GM23338 (cell line): ENCODE data around the gene KCNAB2. TPM values are rescaled to one million over a fixed set of nuclear protein-coding genes. Genes with fewer than 3 reads are reported as not detected.

Experiments
- ATAC-seq: fragments of 200-7000 bp; cut with Tn5 transposase; 3 replicates; pipeline ENCODE4 v1.9.1; 2020
- DNase-seq: peaks from one replicate; pipeline ENCODE4 v3.0.0-alpha.2; 2015; ENCODE audit warnings: low spot score
- H2AFZ ChIP-seq: fragments of 200-600 bp; sonication (generic); 2 replicates; pipeline ENCODE4 v1.8.0; 2016; ENCODE audit warnings: antibody characterized with exemption, mild to moderate bottlenecking, moderate library complexity
- H3F3A ChIP-seq: fragments of 200-600 bp; sonication (generic); replicated peaks from 2 replicates; pipeline ENCODE4 v1.8.0; 2017; ENCODE audit warnings: antibody characterized with exemption, mixed run types, low read depth
- H3K27ac ChIP-seq: fragments of 200-600 bp; sonication (generic); 2 replicates; pipeline ENCODE4 v1.6.1; 2016; ENCODE audit warnings: low read depth
- H3K27me3 ChIP-seq: fragments of 200-600 bp; sonication (generic); 2 replicates; pipeline ENCODE4 v1.8.0; 2016; ENCODE audit warnings: mild to moderate bottlenecking, mixed run types, moderate library complexity; ENCODE audit not compliant: insufficient read depth
- H3K36me3 ChIP-seq: fragments of 200-600 bp; sonication (generic); 2 replicates; pipeline ENCODE4 v1.8.0; 2016; ENCODE audit warnings: mild to moderate bottlenecking; ENCODE audit not compliant: insufficient read depth
- H3K4me1 ChIP-seq: fragments of 200-600 bp; sonication (generic); 2 replicates; pipeline ENCODE4 v1.8.0; 2016; ENCODE audit warnings: mild to moderate bottlenecking, moderate library complexity; ENCODE audit not compliant: insufficient read depth
- H3K4me2 ChIP-seq: fragments of 200-600 bp; sonication (generic); 2 replicates; pipeline ENCODE4 v1.7.1; 2017; ENCODE audit warnings: mixed run types
- H3K4me3 ChIP-seq: fragments of 200-600 bp; sonication (generic); 2 replicates; pipeline ENCODE4 v1.6.1; 2016; ENCODE audit warnings: mixed run types
- H3K79me2 ChIP-seq: fragments of 200-600 bp; sonication (generic); replicated peaks from 2 replicates; pipeline ENCODE4 v1.8.0; 2017; ENCODE audit warnings: mild to moderate bottlenecking; ENCODE audit not compliant: insufficient read depth
- H3K9me2 ChIP-seq: fragments of 200-600 bp; sonication (generic); 2 replicates; pipeline ENCODE4 v1.8.0; 2017; ENCODE audit not compliant: insufficient read depth
- H4K20me1 ChIP-seq: fragments of 200-600 bp; sonication (generic); replicated peaks from 2 replicates; pipeline ENCODE4 v1.8.0; 2017; ENCODE audit warnings: mild to moderate bottlenecking; ENCODE audit not compliant: insufficient read depth
- H3K27ac Mint-ChIP-seq: 2 replicates; pipeline ENCODE4 v1.8.0; 2020; ENCODE audit warnings: inconsistent platforms, mild to moderate bottlenecking, moderate library complexity, mixed read lengths
- H3K27me3 Mint-ChIP-seq: 3 replicates; pipeline ENCODE4 v1.8.0; 2022; ENCODE audit warnings: low read depth, mild to moderate bottlenecking, moderate library complexity, mixed read lengths, inconsistent platforms; ENCODE audit not compliant: insufficient read depth, poor library complexity
- H3K36me3 Mint-ChIP-seq: 3 replicates; pipeline ENCODE4 v1.8.0; 2021; ENCODE audit warnings: low read depth, mild to moderate bottlenecking, inconsistent platforms, moderate library complexity, mixed read lengths
- H3K4me1 Mint-ChIP-seq: 3 replicates; pipeline ENCODE4 v1.8.0; 2020; ENCODE audit warnings: mild to moderate bottlenecking, inconsistent platforms, mixed read lengths
- H3K4me3 Mint-ChIP-seq: 3 replicates; pipeline ENCODE4 v1.8.0; 2021; ENCODE audit warnings: moderate library complexity, mild to moderate bottlenecking, inconsistent platforms, mixed read lengths
- H3K9me3 Mint-ChIP-seq: 3 replicates; pipeline ENCODE4 v1.8.0; 2020; ENCODE audit warnings: moderate library complexity, mild to moderate bottlenecking, inconsistent platforms, mixed read lengths
- CREB1 ChIP-seq: fragments of 250-450 bp; sonication (Bioruptor Pico); IDR thresholded peaks from 2 replicates; pipeline ENCODE4 v1.5.0; 2020; ENCODE audit warnings: low read depth, mild to moderate bottlenecking, moderate library complexity
- EZH2 ChIP-seq: fragments of 200-600 bp; sonication (generic); IDR thresholded peaks from one replicate; pipeline ENCODE4 v1.8.0; 2017; ENCODE audit warnings: antibody characterized with exemption, mild to moderate bottlenecking, low read depth; ENCODE audit not compliant: unreplicated experiment
- EZH2phosphoT487 ChIP-seq: fragments of 200-600 bp; sonication (generic); IDR thresholded peaks from one replicate; pipeline ENCODE4 v1.8.1; 2018; ENCODE audit warnings: antibody characterized with exemption; ENCODE audit not compliant: unreplicated experiment
- JUNB ChIP-seq: IDR thresholded peaks from one replicate; pipeline ENCODE4 v1.6.1; 2016; ENCODE audit warnings: antibody characterized with exemption; ENCODE audit not compliant: unreplicated experiment
- NANOG ChIP-seq: IDR thresholded peaks from 2 replicates; pipeline ENCODE4 v1.6.1; 2016; ENCODE audit warnings: antibody characterized with exemption, borderline replicate concordance
- POLR2AphosphoS5 ChIP-seq: IDR thresholded peaks from 2 replicates; pipeline ENCODE4 v1.6.1; 2016; ENCODE audit warnings: antibody characterized with exemption, low read depth
- ZNF114 ChIP-seq: fragments of 250-450 bp; sonication (Bioruptor Pico); IDR thresholded peaks from 2 replicates; pipeline ENCODE4 v1.5.0; 2020; ENCODE audit warnings: mild to moderate bottlenecking, moderate library complexity
- ZNF331 ChIP-seq: fragments of 250-450 bp; sonication (Bioruptor Pico); IDR thresholded peaks from 2 replicates; pipeline ENCODE4 v1.5.0; 2020; ENCODE audit warnings: low read depth, mild to moderate bottlenecking, moderate library complexity
- polyA plus RNA-seq: library from polyadenylated mRNA; unstranded; fragments of >200 nt; fragmentation: Nextera tagmentation; extraction: Ambion mirVana; gene quantifications from 2 replicates; pipeline ENCODE4 v1.2.1, GENCODE V29; 2016
- total RNA-seq: library from RNA; depleted of rRNA; stranded (reverse); fragments of >200 nt; shearing (Covaris generic); gene quantifications from 2 replicates; pipeline ENCODE4 v1.2.3, GENCODE V29; 2014
- TF ChIP-seq, protein P1 (sequence below): IDR thresholded peaks from 2 replicates; pipeline ENCODE4 v1.6.1; 2016; ENCODE audit warnings: antibody characterized with exemption
- TF ChIP-seq, protein P2 (sequence below): IDR thresholded peaks from one replicate; pipeline ENCODE4 v1.6.1; 2018; ENCODE audit warnings: antibody characterized with exemption; ENCODE audit not compliant: unreplicated experiment
- TF ChIP-seq, protein P3 (sequence below), 2 experiments: fragments of 200-600 bp in 1 of 2; sonication (generic) in 1 of 2; conservative IDR thresholded peaks; 2 replicates each; pipeline versions ENCODE4 v1.5.1 to v1.6.1; 2016 to 2017; ENCODE audit warnings: antibody characterized with exemption in 2 of 2, low read depth in 2 of 2, mild to moderate bottlenecking in 2 of 2, moderate library complexity in 1 of 2

KCNAB2 gene
- total and polyA plus RNA-seq, 2 experiments from 2014 or later, result 3.0 to 3.7 TPM

DNA sequence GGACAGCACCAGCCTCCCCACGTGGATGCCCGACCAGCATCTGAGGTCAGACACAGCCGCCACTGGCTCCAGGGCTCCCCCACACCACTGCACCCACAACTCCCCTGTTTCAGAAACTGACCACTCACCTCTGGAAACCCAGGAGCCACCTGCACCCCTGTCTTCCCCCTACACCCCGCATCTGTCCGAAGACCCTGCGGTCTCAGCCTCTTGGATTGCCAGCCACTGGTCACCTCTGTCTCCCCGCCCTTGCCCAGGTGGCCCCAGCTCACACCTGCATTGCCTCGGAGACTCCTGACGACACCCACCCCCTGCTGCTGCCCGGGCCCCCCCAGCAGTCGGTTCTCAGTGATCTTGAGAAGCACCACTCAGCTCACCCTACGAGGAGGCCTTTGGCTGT is 32.2 kb upstream of the KCNAB2 start:
- H3K4me1 ChIP-seq, result no peaks in the 10 kb centered on the region
- no peak overlapping the region for H3K4me3 ChIP-seq
- no peaks in the 10 kb centered on the region for H3K79me2 ChIP-seq
- DNase-seq (no peak), ATAC-seq (no peak)
- H3K4me3 Mint-ChIP-seq, result no peak overlapping the region
- no peak overlapping the region for H2AFZ ChIP-seq
- no peak overlapping the region for H3K4me2 ChIP-seq
- H3K9me2 ChIP-seq, result no peaks in the 10 kb centered on the region
- no peaks in the 10 kb centered on the region for H3K27me3 ChIP-seq
- H3K36me3 Mint-ChIP-seq, result no peaks in the 10 kb centered on the region
- TF ChIP-seq CREB1 (no peak), EZH2phosphoT487 (no peak), ZNF331 (CRISPR knock-in tag) (no peak), NANOG (no peak), POLR2AphosphoS5 (no peak), ZNF114 (CRISPR knock-in tag) (no peak), JUNB (no peak), EZH2 (no peak)
- TF ChIP-seq, protein P1, sequence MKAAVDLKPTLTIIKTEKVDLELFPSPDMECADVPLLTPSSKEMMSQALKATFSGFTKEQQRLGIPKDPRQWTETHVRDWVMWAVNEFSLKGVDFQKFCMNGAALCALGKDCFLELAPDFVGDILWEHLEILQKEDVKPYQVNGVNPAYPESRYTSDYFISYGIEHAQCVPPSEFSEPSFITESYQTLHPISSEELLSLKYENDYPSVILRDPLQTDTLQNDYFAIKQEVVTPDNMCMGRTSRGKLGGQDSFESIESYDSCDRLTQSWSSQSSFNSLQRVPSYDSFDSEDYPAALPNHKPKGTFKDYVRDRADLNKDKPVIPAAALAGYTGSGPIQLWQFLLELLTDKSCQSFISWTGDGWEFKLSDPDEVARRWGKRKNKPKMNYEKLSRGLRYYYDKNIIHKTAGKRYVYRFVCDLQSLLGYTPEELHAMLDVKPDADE, result no peak
- TF ChIP-seq, protein P2, sequence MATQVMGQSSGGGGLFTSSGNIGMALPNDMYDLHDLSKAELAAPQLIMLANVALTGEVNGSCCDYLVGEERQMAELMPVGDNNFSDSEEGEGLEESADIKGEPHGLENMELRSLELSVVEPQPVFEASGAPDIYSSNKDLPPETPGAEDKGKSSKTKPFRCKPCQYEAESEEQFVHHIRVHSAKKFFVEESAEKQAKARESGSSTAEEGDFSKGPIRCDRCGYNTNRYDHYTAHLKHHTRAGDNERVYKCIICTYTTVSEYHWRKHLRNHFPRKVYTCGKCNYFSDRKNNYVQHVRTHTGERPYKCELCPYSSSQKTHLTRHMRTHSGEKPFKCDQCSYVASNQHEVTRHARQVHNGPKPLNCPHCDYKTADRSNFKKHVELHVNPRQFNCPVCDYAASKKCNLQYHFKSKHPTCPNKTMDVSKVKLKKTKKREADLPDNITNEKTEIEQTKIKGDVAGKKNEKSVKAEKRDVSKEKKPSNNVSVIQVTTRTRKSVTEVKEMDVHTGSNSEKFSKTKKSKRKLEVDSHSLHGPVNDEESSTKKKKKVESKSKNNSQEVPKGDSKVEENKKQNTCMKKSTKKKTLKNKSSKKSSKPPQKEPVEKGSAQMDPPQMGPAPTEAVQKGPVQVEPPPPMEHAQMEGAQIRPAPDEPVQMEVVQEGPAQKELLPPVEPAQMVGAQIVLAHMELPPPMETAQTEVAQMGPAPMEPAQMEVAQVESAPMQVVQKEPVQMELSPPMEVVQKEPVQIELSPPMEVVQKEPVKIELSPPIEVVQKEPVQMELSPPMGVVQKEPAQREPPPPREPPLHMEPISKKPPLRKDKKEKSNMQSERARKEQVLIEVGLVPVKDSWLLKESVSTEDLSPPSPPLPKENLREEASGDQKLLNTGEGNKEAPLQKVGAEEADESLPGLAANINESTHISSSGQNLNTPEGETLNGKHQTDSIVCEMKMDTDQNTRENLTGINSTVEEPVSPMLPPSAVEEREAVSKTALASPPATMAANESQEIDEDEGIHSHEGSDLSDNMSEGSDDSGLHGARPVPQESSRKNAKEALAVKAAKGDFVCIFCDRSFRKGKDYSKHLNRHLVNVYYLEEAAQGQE, result no peak
- TF ChIP-seq, protein P3, sequence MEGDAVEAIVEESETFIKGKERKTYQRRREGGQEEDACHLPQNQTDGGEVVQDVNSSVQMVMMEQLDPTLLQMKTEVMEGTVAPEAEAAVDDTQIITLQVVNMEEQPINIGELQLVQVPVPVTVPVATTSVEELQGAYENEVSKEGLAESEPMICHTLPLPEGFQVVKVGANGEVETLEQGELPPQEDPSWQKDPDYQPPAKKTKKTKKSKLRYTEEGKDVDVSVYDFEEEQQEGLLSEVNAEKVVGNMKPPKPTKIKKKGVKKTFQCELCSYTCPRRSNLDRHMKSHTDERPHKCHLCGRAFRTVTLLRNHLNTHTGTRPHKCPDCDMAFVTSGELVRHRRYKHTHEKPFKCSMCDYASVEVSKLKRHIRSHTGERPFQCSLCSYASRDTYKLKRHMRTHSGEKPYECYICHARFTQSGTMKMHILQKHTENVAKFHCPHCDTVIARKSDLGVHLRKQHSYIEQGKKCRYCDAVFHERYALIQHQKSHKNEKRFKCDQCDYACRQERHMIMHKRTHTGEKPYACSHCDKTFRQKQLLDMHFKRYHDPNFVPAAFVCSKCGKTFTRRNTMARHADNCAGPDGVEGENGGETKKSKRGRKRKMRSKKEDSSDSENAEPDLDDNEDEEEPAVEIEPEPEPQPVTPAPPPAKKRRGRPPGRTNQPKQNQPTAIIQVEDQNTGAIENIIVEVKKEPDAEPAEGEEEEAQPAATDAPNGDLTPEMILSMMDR (conservative IDR thresholded peaks at IDR 0.05; ENCODE audit: low read depth in 2 of 2), result no peak
- H3K27me3 Mint-ChIP-seq, result peaks cover 8% of the 10 kb centered on the region
- H3K27ac ChIP-seq, result no peak overlapping the region
- H3F3A ChIP-seq, result no peaks in the 10 kb centered on the region
- H3K27ac Mint-ChIP-seq, result no peak overlapping the region
- no peaks in the 10 kb centered on the region; the same call in 2 of the 3 replicates for H3K4me1 Mint-ChIP-seq
- no peaks in the 10 kb centered on the region for H4K20me1 ChIP-seq
- H3K36me3 ChIP-seq, result no peaks in the 10 kb centered on the region
- H3K9me3 Mint-ChIP-seq, result peaks cover 3% of the 10 kb centered on the region; the same call in 1 of the 3 replicates
